ENCODE measurements around the gene MCL1.

- TF ChIP-seq CTCF (IDR thresholded peaks at IDR 0.05) (no peak), EZH2 (IDR thresholded peaks at IDR 0.05; ENCODE audit: borderline replicate concordance, insufficient read depth, low read depth, low read length, poor library complexity, severe bottlenecking) (no peak)
These were observed 3.0 kb upstream of the MCL1 start for GRCh38 chr1:150582371-150582770.
